Neural cell (in vitro differentiated cells): ENCODE results near the gene TRPV2.

Source experiments
- EP300 ChIP-seq: fragments of 450-650 bp; conservative IDR thresholded peaks from 2 replicates; pipeline ENCODE4 v1.6.1; 2014; ENCODE audit warnings: antibody characterized with exemption, mild to moderate bottlenecking, moderate library complexity; ENCODE audit not compliant: poor library complexity, severe bottlenecking
- EZH2 ChIP-seq: fragments of 200-600, 300-800 bp; shearing (Covaris generic), sonication (generic); IDR thresholded peaks from 2 replicates; pipeline ENCODE4 v1.6.1; 2014; ENCODE audit warnings: antibody characterized with exemption, low read length, borderline replicate concordance, mild to moderate bottlenecking; ENCODE audit not compliant: insufficient read depth, poor library complexity, severe bottlenecking
- MXI1 ChIP-seq: fragments of 450-650 bp; conservative IDR thresholded peaks from 2 replicates; pipeline ENCODE4 v1.6.1; 2014; ENCODE audit warnings: antibody characterized with exemption, mild to moderate bottlenecking; ENCODE audit not compliant: poor library complexity, severe bottlenecking
- POLR2AphosphoS5 ChIP-seq: IDR thresholded peaks from 2 replicates; pipeline ENCODE4 v1.6.1; 2012
- RAD21 ChIP-seq: fragments of 450-650 bp; conservative IDR thresholded peaks from 2 replicates; pipeline ENCODE4 v1.6.1; 2014; ENCODE audit warnings: antibody characterized with exemption, mild to moderate bottlenecking, moderate library complexity
- SMC3 ChIP-seq: fragments of 450-650 bp; conservative IDR thresholded peaks from 2 replicates; pipeline ENCODE4 v1.6.1; 2014; ENCODE audit warnings: antibody characterized with exemption, mild to moderate bottlenecking, moderate library complexity; ENCODE audit not compliant: poor library complexity
- TAF1 ChIP-seq: IDR thresholded peaks from 2 replicates; pipeline ENCODE4 v1.6.1; 2012; ENCODE audit warnings: low read depth
- TF ChIP-seq, protein P1 (sequence below): fragments of 450-650 bp; IDR thresholded peaks from 2 replicates; pipeline ENCODE4 v1.5.1; 2014; ENCODE audit warnings: antibody characterized with exemption, mild to moderate bottlenecking, moderate library complexity; ENCODE audit not compliant: poor library complexity, severe bottlenecking

DNA sequence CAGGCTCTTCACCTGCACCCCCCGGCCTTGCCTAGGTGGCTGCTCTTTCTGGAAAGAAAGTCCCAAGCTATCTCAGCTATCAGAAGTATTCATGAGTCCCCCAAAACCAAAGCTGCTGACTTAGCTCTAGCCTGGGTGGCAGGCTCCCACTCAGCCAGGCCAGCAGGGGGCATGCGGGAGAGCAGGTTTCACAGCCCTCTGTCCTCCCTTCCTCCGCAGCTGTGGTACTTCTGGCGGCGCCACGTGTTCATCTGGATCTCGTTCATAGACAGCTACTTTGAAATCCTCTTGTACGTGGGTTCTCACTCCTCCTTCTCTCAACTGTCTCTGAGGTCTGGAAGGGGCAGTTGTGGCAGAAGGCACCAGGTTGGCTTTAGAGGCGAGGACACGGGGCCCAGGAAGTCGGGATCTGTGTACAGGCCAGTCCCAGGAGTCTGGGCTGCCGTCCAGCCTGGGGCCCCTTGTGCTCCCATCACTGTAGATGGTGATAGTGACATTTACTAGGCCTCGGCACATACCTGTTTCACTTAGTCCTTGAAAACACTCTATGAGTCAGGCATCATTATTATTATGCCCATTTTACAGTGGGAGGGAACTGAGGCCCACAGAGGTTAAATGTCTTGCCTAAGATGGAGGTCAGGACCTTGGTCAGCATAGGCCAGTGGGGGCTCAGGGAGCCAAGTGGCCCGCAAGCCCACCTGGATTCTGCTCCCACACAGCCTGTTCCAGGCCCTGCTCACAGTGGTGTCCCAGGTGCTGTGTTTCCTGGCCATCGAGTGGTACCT lies 12.9 kb downstream of the TRPV2 start:
- TF ChIP-seq, protein P1, sequence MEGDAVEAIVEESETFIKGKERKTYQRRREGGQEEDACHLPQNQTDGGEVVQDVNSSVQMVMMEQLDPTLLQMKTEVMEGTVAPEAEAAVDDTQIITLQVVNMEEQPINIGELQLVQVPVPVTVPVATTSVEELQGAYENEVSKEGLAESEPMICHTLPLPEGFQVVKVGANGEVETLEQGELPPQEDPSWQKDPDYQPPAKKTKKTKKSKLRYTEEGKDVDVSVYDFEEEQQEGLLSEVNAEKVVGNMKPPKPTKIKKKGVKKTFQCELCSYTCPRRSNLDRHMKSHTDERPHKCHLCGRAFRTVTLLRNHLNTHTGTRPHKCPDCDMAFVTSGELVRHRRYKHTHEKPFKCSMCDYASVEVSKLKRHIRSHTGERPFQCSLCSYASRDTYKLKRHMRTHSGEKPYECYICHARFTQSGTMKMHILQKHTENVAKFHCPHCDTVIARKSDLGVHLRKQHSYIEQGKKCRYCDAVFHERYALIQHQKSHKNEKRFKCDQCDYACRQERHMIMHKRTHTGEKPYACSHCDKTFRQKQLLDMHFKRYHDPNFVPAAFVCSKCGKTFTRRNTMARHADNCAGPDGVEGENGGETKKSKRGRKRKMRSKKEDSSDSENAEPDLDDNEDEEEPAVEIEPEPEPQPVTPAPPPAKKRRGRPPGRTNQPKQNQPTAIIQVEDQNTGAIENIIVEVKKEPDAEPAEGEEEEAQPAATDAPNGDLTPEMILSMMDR, result no peak
- no peak for TF ChIP-seq EP300
- TF ChIP-seq EZH2, result no peak
- no peak for TF ChIP-seq POLR2AphosphoS5
- TF ChIP-seq RAD21, result no peak
- TF ChIP-seq MXI1, result no peak
- no peak for TF ChIP-seq TAF1
- TF ChIP-seq SMC3, result no peak
